Panc1 (cell line): Measurements from ENCODE around the gene INTS11.

Experiments used
- CTCF ChIP-seq: fragments of 450-650 bp; IDR thresholded peaks from 2 replicates; pipeline ENCODE4 v1.5.1; 2017; ENCODE audit warnings: mild to moderate bottlenecking
- POLR2AphosphoS5 ChIP-seq: IDR thresholded peaks from 2 replicates; pipeline ENCODE4 v1.6.1; 2012; ENCODE audit warnings: mild to moderate bottlenecking, low read depth, low read length, moderate library complexity
- REST ChIP-seq, 2 experiments: IDR thresholded peaks; 2 replicates each; pipeline ENCODE4 v1.6.1; 2011 to 2012; ENCODE audit warnings: low read depth in 2 of 2, control low read depth in 1 of 2, low read length in 1 of 2, mild to moderate bottlenecking in 1 of 2, moderate library complexity in 1 of 2; ENCODE audit not compliant: insufficient read depth in 1 of 2
- TCF7L2 ChIP-seq: IDR thresholded peaks from 2 replicates; pipeline ENCODE4 v1.6.1; 2011; ENCODE audit warnings: mild to moderate bottlenecking, low read depth, low read length, inconsistent platforms

GRCh38 chr1:1351511-1352427, 27.3 kb upstream of the INTS11 start:
- TF ChIP-seq REST (IDR thresholded peaks at IDR 0.05; ENCODE audit: insufficient read depth in 1 of 2, low read depth in 2 of 2, low read length in 1 of 2) (no peak), CTCF (no peak), POLR2AphosphoS5 (peak; percentile 58; the same call in 1 of the 2 replicates), TCF7L2 (no peak)
